GM12878 (cell line): ENCODE results near the gene HERPUD2. TPM values are rescaled to one million over a fixed set of nuclear protein-coding genes. Genes with fewer than 3 reads are reported as not detected.

Experiments used
- ATAC-seq: fragments of 200-7000 bp; cut with Tn5 transposase; 3 replicates; pipeline ENCODE4 v1.9.1; 2020; ENCODE audit warnings: mild to moderate bottlenecking, moderate library complexity
- BruUV-seq: library from RNA; stranded (reverse); fragments of 400-500 nt; replicated peaks from 2 replicates; lab custom pipeline; 2021; lab: Mats Ljungman, UMichigan
- CTCF ChIA-PET: fragments of 300-600 bp; sonication (Branson Sonifier 250); formaldehyde crosslinking; extraction: SDS; loops from one replicate; lab custom pipeline; 2021; ENCODE audit warnings: inconsistent platforms; lab: Yijun Ruan, JAX
- POLR2A ChIA-PET: fragments of 350-600 bp; formaldehyde crosslinking; extraction: SDS; loops from one replicate; lab custom pipeline; 2021; ENCODE audit warnings: inconsistent platforms; lab: Charles Lee
- RAD21 ChIA-PET: fragments of 300-600 bp; sonication (Branson Sonifier 250); formaldehyde crosslinking; loops from one replicate; lab custom pipeline; 2023; ENCODE audit warnings: antibody characterized with exemption; ENCODE audit not compliant: unreplicated experiment; lab: Charles Lee
- SMC1A ChIA-PET: fragments of 300-600 bp; sonication (Branson Sonifier 250); formaldehyde crosslinking; loops from one replicate; lab custom pipeline; 2023; ENCODE audit not compliant: unreplicated experiment, uncharacterized antibody; lab: Charles Lee
- DNase-seq: peaks from one replicate; pipeline ENCODE4 v3.0.0-alpha.2; 2011; ENCODE audit warnings: low read depth, low spot score
- FAIRE-seq: peaks from 3 replicates; lab custom pipeline; 2011; peaks lifted over from hg19 to GRCh38; lab: Jason Lieb, UNC
- H2AFZ ChIP-seq: 2 replicates; pipeline ENCODE4 v1.6.0; 2011; ENCODE audit warnings: low read depth, low read length, control low read depth; ENCODE audit not compliant: control insufficient read depth
- H3K27ac ChIP-seq: 2 replicates; pipeline ENCODE4 v1.5.1; 2011; ENCODE audit warnings: control low read depth; ENCODE audit not compliant: control insufficient read depth, insufficient read depth
- H3K27me3 ChIP-seq, 2 experiments: replicated peaks in 1 of 2; 2 replicates each; pipeline versions ENCODE4 v1.6.0 to v1.6.1; 2011; ENCODE audit warnings: low read length in 1 of 2; ENCODE audit not compliant: control insufficient read depth in 2 of 2, insufficient read depth in 2 of 2
- H3K36me3 ChIP-seq, 2 experiments: 2 replicates each; pipeline ENCODE4 v1.5.1; 2011; ENCODE audit warnings: low read length in 1 of 2; ENCODE audit not compliant: control insufficient read depth in 2 of 2, insufficient read depth in 2 of 2
- H3K4me1 ChIP-seq: 2 replicates; pipeline ENCODE4 v1.6.1; 2011; ENCODE audit warnings: mild to moderate bottlenecking, low read length, moderate library complexity, mixed read lengths; ENCODE audit not compliant: control insufficient read depth, insufficient read depth
- H3K4me2 ChIP-seq: 2 replicates; pipeline ENCODE4 v1.6.0; 2011; ENCODE audit warnings: control low read depth; ENCODE audit not compliant: control insufficient read depth, insufficient read depth
- H3K4me3 ChIP-seq: fragments of 200-600 bp; sonication (generic); 2 replicates; pipeline ENCODE4 v1.5.1; 2016
- H3K79me2 ChIP-seq: 2 replicates; pipeline ENCODE4 v1.6.0; 2011; ENCODE audit warnings: low read length; ENCODE audit not compliant: control insufficient read depth, insufficient read depth
- H3K9ac ChIP-seq: 2 replicates; pipeline ENCODE4 v1.8.0; 2011; ENCODE audit warnings: low read length, control low read depth, mixed read lengths; ENCODE audit not compliant: control insufficient read depth, insufficient read depth
- H3K9me3 ChIP-seq: replicated peaks from 3 replicates; pipeline ENCODE4 v1.5.1; 2011; ENCODE audit warnings: mild to moderate bottlenecking, low read length; ENCODE audit not compliant: control insufficient read depth, insufficient read depth
- H4K20me1 ChIP-seq: 2 replicates; pipeline ENCODE4 v1.6.0; 2011; ENCODE audit not compliant: control insufficient read depth, insufficient read depth
- BHLHE40 ChIP-seq, 2 experiments: fragments of 450-650 bp in 1 of 2; IDR thresholded peaks; 2 replicates each; pipeline ENCODE4 v1.6.1; 2011 to 2017; ENCODE audit warnings: low read depth in 2 of 2, borderline replicate concordance in 1 of 2, improper control_type of control experiment in 1 of 2, low read length in 1 of 2, mild to moderate bottlenecking in 1 of 2
- DPF2 ChIP-seq: fragments of 450-650 bp; IDR thresholded peaks from 2 replicates; pipeline ENCODE4 v1.6.1; 2017; ENCODE audit warnings: mild to moderate bottlenecking
- EED ChIP-seq: sonication (generic); IDR thresholded peaks from 2 replicates; pipeline ENCODE4 v1.6.1; 2016; ENCODE audit warnings: antibody characterized with exemption, low read depth
- RAD21 ChIP-seq: IDR thresholded peaks from 2 replicates; pipeline ENCODE4 v1.6.1; 2011; ENCODE audit warnings: mild to moderate bottlenecking, low read depth, low read length, moderate library complexity; ENCODE audit not compliant: insufficient read depth
- TCF12 ChIP-seq: IDR thresholded peaks from 2 replicates; pipeline ENCODE4 v1.6.1; 2011; ENCODE audit warnings: low read depth, mild to moderate bottlenecking, low read length
- WGBS: methylation state at CpG from one replicate; pipeline ENCODE4 v1.1.6; 2016; ENCODE audit warnings: low lambda C conversion rate; ENCODE audit not compliant: insufficient replicate concordance, insufficient coverage; ENCODE audit errors: missing lambda C conversion rate; 5-methylcytosine and 5-hydroxymethylcytosine counted together
- in situ Hi-C: fragments of 300-500 bp; cut with MboI; formaldehyde crosslinking; loops from 9 replicates; pipeline ENCODE4 v1.14.3; 2018; ENCODE audit warnings: mixed read lengths
- intact Hi-C: fragments of 100-400 bp; cut with micrococcal nuclease; formaldehyde crosslinking; loops from one replicate; pipeline ENCODE4 v1.14.2; 2022; ENCODE audit not compliant: unreplicated experiment
- polyA plus RNA-seq, 11 experiments: library from polyadenylated mRNA; depleted of rRNA in 4 of 11; unstranded in 6 of 11; stranded (reverse) in 5 of 11; fragments of >200 nt; fragmentation: Nextera tagmentation in 4 of 11; fragmentation: Illumina TruSeq in 1 of 11; extraction: Ambion mirVana in 4 of 11; extraction: Trizol in 1 of 11; gene quantifications; 1 replicate in 1 of 11; 2 replicates in 10 of 11; pipeline versions ENCODE4 v1.2.1 to v1.2.3, GENCODE V29; 2011 to 2016; ENCODE audit warnings: inconsistent platforms in 2 of 11, missing spikeins in 2 of 11, low read depth in 1 of 11
- total RNA-seq, 4 experiments: library from RNA; depleted of rRNA in 3 of 4; stranded (reverse); fragments of >200 nt in 3 of 4; fragmentation: Illumina TruSeq in 1 of 4; extraction: Trizol in 1 of 4; gene quantifications; 2 replicates each; pipeline versions ENCODE4 v1.2.1 to v1.2.3, GENCODE V29; 2013 to 2021
- TF ChIP-seq, protein P1 (sequence below): fragments of 450-650 bp; IDR thresholded peaks from 2 replicates; pipeline ENCODE4 v1.6.1; 2017; ENCODE audit warnings: mild to moderate bottlenecking, moderate library complexity
- TF ChIP-seq, protein P2 (sequence below): IDR thresholded peaks from 2 replicates; pipeline ENCODE4 v1.6.1; 2012; ENCODE audit warnings: improper control_type of control experiment, low read depth, low read length; ENCODE audit not compliant: insufficient replicate concordance

Gene HERPUD2
- total and polyA plus RNA-seq, 10 of the 15 experiments (the other 5 are each of a cell fraction or from before 2014, with no cell fraction given), result 4.7 to 69.6 (median 13.9) TPM

DNA sequence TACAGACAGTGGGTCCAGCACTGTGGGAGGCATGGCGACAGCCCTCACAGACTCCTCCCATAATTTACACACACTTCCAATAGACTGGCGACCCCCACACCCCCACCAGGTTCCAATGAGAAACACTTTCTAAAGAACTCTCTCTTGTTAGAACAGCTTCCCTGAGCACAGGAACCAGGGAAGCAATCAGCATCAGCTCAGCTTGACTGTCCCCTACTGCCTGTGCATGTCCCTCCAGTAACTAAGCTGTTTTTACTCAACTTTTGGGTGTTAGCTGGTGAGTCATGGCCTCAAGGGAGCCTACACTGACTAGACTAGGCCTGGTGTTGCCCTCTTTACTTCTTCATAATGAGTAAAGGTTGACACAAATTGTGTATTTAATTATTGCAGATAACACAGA lies 32.6 kb upstream of the HERPUD2 start (continued):
- TF ChIP-seq, protein P1, sequence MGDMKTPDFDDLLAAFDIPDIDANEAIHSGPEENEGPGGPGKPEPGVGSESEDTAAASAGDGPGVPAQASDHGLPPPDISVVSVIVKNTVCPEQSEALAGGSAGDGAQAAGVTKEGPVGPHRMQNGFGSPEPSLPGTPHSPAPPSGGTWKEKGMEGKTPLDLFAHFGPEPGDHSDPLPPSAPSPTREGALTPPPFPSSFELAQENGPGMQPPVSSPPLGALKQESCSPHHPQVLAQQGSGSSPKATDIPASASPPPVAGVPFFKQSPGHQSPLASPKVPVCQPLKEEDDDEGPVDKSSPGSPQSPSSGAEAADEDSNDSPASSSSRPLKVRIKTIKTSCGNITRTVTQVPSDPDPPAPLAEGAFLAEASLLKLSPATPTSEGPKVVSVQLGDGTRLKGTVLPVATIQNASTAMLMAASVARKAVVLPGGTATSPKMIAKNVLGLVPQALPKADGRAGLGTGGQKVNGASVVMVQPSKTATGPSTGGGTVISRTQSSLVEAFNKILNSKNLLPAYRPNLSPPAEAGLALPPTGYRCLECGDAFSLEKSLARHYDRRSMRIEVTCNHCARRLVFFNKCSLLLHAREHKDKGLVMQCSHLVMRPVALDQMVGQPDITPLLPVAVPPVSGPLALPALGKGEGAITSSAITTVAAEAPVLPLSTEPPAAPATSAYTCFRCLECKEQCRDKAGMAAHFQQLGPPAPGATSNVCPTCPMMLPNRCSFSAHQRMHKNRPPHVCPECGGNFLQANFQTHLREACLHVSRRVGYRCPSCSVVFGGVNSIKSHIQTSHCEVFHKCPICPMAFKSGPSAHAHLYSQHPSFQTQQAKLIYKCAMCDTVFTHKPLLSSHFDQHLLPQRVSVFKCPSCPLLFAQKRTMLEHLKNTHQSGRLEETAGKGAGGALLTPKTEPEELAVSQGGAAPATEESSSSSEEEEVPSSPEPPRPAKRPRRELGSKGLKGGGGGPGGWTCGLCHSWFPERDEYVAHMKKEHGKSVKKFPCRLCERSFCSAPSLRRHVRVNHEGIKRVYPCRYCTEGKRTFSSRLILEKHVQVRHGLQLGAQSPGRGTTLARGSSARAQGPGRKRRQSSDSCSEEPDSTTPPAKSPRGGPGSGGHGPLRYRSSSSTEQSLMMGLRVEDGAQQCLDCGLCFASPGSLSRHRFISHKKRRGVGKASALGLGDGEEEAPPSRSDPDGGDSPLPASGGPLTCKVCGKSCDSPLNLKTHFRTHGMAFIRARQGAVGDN, result peak; percentile 53; the same call in 1 of the 2 replicates

DNA sequence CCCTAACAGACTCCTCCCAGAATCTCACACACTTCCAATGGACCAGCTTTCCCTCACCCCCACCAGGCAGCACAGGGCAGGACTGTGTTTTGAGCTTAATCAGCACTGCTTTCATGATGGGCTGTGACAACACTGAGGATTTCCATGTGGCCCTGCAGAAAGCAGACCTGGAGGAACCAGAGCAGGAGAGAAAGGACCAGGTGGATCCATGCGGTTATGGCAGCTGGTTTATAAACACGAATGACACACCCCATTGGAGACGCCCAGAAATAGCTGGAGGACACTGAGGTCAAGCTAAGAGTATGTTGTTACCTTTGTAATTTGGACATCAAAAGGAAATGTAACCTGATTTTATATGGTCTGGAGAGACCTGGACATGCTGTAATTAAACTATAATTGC lies 31.7 kb upstream of the HERPUD2 start:
- Histone ChIP-seq H3K9me3 (peaks cover 4% of the 10 kb centered on the region; the same call in 1 of the 3 replicates), H3K27ac (peak overlapping the region; percentile 95), H3K4me2 (peak overlapping the region; percentile 10; the same call in 1 of the 2 replicates), H2AFZ (no peak overlapping the region), H3K9ac (peak overlapping the region; percentile 32), H3K4me3 (no peak overlapping the region), H3K79me2 (peaks cover 5% of the 10 kb centered on the region), H4K20me1 (no peaks in the 10 kb centered on the region), H3K27me3 (no peaks in the 10 kb centered on the region), H3K36me3 (no peaks in the 10 kb centered on the region), H3K4me1 (peaks cover 76% of the 10 kb centered on the region)
- intact Hi-C loops, result loop anchor here (5.0 to 10.0 kb wide), 3 partner anchors 181 to 972 kb away; no protein-coding TSS in a partner anchor
- DNase-seq (no peak), ATAC-seq (no peak), FAIRE-seq (no peak)
- CTCF ChIA-PET, result interaction anchor here (0.6 to 10.1 kb wide), 13 partner anchors 9 to 180 kb away, joined by 3 to 211 read pairs (median 6); partner anchors contain the start of genes HERPUD2 and SEPTIN7
- 5% methylated on average over 3 of the region's 3 CpGs for WGBS
- TF ChIP-seq DPF2 (peak; percentile 36; the same call in 1 of the 2 replicates), TCF12 (peak; percentile 74), BHLHE40 (IDR thresholded peaks at IDR 0.05; ENCODE audit: borderline replicate concordance in 1 of 2, low read depth in 2 of 2, low read length in 1 of 2) (no peak), EED (peak; percentile 71), RAD21 (no peak)
- TF ChIP-seq, protein P2, sequence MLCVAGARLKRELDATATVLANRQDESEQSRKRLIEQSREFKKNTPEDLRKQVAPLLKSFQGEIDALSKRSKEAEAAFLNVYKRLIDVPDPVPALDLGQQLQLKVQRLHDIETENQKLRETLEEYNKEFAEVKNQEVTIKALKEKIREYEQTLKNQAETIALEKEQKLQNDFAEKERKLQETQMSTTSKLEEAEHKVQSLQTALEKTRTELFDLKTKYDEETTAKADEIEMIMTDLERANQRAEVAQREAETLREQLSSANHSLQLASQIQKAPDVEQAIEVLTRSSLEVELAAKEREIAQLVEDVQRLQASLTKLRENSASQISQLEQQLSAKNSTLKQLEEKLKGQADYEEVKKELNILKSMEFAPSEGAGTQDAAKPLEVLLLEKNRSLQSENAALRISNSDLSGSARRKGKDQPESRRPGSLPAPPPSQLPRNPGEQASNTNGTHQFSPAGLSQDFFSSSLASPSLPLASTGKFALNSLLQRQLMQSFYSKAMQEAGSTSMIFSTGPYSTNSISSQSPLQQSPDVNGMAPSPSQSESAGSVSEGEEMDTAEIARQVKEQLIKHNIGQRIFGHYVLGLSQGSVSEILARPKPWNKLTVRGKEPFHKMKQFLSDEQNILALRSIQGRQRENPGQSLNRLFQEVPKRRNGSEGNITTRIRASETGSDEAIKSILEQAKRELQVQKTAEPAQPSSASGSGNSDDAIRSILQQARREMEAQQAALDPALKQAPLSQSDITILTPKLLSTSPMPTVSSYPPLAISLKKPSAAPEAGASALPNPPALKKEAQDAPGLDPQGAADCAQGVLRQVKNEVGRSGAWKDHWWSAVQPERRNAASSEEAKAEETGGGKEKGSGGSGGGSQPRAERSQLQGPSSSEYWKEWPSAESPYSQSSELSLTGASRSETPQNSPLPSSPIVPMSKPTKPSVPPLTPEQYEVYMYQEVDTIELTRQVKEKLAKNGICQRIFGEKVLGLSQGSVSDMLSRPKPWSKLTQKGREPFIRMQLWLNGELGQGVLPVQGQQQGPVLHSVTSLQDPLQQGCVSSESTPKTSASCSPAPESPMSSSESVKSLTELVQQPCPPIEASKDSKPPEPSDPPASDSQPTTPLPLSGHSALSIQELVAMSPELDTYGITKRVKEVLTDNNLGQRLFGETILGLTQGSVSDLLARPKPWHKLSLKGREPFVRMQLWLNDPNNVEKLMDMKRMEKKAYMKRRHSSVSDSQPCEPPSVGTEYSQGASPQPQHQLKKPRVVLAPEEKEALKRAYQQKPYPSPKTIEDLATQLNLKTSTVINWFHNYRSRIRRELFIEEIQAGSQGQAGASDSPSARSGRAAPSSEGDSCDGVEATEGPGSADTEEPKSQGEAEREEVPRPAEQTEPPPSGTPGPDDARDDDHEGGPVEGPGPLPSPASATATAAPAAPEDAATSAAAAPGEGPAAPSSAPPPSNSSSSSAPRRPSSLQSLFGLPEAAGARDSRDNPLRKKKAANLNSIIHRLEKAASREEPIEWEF, result no peak
- BruUV-seq, result no TSS peak
- in situ Hi-C loops, result loop anchor here (10.0 kb wide), 1 partner anchor 1618 kb away; no protein-coding TSS in a partner anchor
- POLR2A ChIA-PET, result interaction anchor here (0.6 to 8.4 kb wide), 6 partner anchors 15 to 93 kb away, joined by 3 to 124 read pairs (median 15); partner anchors contain the start of genes HERPUD2 and SEPTIN7
- RAD21 ChIA-PET, result interaction anchor here (0.6 to 11.5 kb wide), 16 partner anchors 9 to 969 kb away, joined by 3 to 273 read pairs (median 7); partner anchors contain the start of genes HERPUD2 and SEPTIN7
- SMC1A ChIA-PET, result interaction anchor here (0.8 to 14.0 kb wide), 17 partner anchors 9 to 181 kb away, joined by 3 to 337 read pairs (median 4); partner anchors contain the start of genes HERPUD2 and SEPTIN7
